ENCODE results near the gene CD63. TPM values are rescaled to one million over a fixed set of nuclear protein-coding genes. Genes with fewer than 3 reads are reported as not detected.
"Not testable (repeated sequence)": the region's sequence is repeated elsewhere in the genome, so short reads cannot be mapped to it uniquely, and the experiment has no call there.

CD63 gene
- polyA plus RNA-seq (ENCODE audit: insufficient read length in 4 of 4): 100 to 1,000 TPM; 674 to 736 (median 700) TPM

- DNase-seq (ENCODE audit: low read depth in 4 of 4, low spot score in 3 of 4): peak in 2 of 4 donors; percentile 74 to 80
Measured at GRCh38 chr12:55728939-55729818, at the start of gene CD63. CD63 (minus strand) TSS chr12:55729009; CDS start chr12:55728341, 668 bp downstream.

- no peak for DNase-seq (ENCODE audit: low read depth in 4 of 4, low spot score in 3 of 4)
Measured at GRCh38 chr12:55777856-55778255, 49.0 kb upstream of the CD63 start.

- DNase-seq (ENCODE audit: low read depth in 4 of 4, low spot score in 3 of 4): no peak
Measured at GRCh38 chr12:55771736-55772135, 42.9 kb upstream of the CD63 start.

GRCh38 chr12:55767156-55767555 lies 38.3 kb upstream of the CD63 start:
- no peak for DNase-seq (ENCODE audit: low read depth in 4 of 4, low spot score in 3 of 4)

GRCh38 chr12:55765736-55766290 lies 37.0 kb upstream of the CD63 start:
- DNase-seq (ENCODE audit: low read depth in 4 of 4, low spot score in 3 of 4): peak in 1 of 4 donors; percentile 15

- DNase-seq (ENCODE audit: low read depth in 4 of 4, low spot score in 3 of 4): no peak
Measured at GRCh38 chr12:55762646-55763045, 33.8 kb upstream of the CD63 start.

GRCh38 chr12:55760663-55761062 lies 31.9 kb upstream of the CD63 start:
- DNase-seq (ENCODE audit: low read depth in 4 of 4, low spot score in 3 of 4): no peak

- not testable (repeated sequence) for DNase-seq (ENCODE audit: low read depth in 4 of 4, low spot score in 3 of 4)
Measured at GRCh38 chr12:55758575-55758974, 29.8 kb upstream of the CD63 start.

- no peak for DNase-seq (ENCODE audit: low read depth in 4 of 4, low spot score in 3 of 4)
Measured at GRCh38 chr12:55757701-55758100, 28.9 kb upstream of the CD63 start.

- DNase-seq (ENCODE audit: low read depth in 4 of 4, low spot score in 3 of 4): no peak
Measured at GRCh38 chr12:55755246-55755645, 26.4 kb upstream of the CD63 start.

- no peak for DNase-seq (ENCODE audit: low read depth in 4 of 4, low spot score in 3 of 4)
Measured at GRCh38 chr12:55748230-55748993, 19.6 kb upstream of the CD63 start.

GRCh38 chr12:55746913-55747231 lies 18.1 kb upstream of the CD63 start:
- DNase-seq (ENCODE audit: low read depth in 4 of 4, low spot score in 3 of 4): no peak

GRCh38 chr12:55746174-55746912 lies 17.5 kb upstream of the CD63 start:
- no peak for DNase-seq (ENCODE audit: low read depth in 4 of 4, low spot score in 3 of 4)

- peak in 3 of 4 donors; percentile 71 to 78 (median 77) for DNase-seq (ENCODE audit: low read depth in 4 of 4, low spot score in 3 of 4)
Measured at GRCh38 chr12:55745361-55746173, 16.8 kb upstream of the CD63 start.

GRCh38 chr12:55744340-55745030 lies 15.7 kb upstream of the CD63 start:
- no peak for DNase-seq (ENCODE audit: low read depth in 4 of 4, low spot score in 3 of 4)

GRCh38 chr12:55743406-55744339 lies 14.9 kb upstream of the CD63 start:
- DNase-seq (ENCODE audit: low read depth in 4 of 4, low spot score in 3 of 4): no peak

GRCh38 chr12:55742719-55743405 lies 14.1 kb upstream of the CD63 start, which contains the start of gene GDF11:
GDF11 (plus strand) TSS chr12:55743122; CDS start chr12:55743317, 195 bp downstream.
- DNase-seq (ENCODE audit: low read depth in 4 of 4, low spot score in 3 of 4): peak in 2 of 4 donors; percentile 76 to 78
